NT2/D1 (cell line): ENCODE data around the gene TOMM6.

Experiments
- SUZ12 ChIP-seq: IDR thresholded peaks from 2 replicates; pipeline ENCODE4 v1.6.1; 2011; ENCODE audit not compliant: insufficient read length, insufficient read depth; ENCODE audit errors: extremely low read depth
- YY1 ChIP-seq: IDR thresholded peaks from 2 replicates; pipeline ENCODE4 v1.6.1; 2011; ENCODE audit not compliant: insufficient read length, insufficient read depth
- ZNF274 ChIP-seq: IDR thresholded peaks from 2 replicates; pipeline ENCODE4 v1.6.1; 2011; ENCODE audit warnings: mild to moderate bottlenecking, low read depth, low read length

GRCh38 chr6:41787219-41787917, at the start of gene TOMM6:
- peak; percentile 72 for TF ChIP-seq YY1
- TF ChIP-seq SUZ12 = no peak
- no peak for TF ChIP-seq ZNF274
